K562 (cell line): ENCODE results near the gene MSANTD1. TPM values are rescaled to one million over a fixed set of nuclear protein-coding genes. Genes with fewer than 3 reads are reported as not detected.

Experiments used
- ATAC-seq: fragments of 200-7000 bp; cut with Tn5 transposase; 3 replicates; pipeline ENCODE4 v1.9.1; 2020; ENCODE audit warnings: moderate library complexity
- BruUV-seq: library from RNA; stranded (reverse); fragments of 400-500 nt; replicated peaks from 2 replicates; lab custom pipeline; 2021; lab: Mats Ljungman, UMichigan
- CTCF ChIA-PET: fragments of 300-600 bp; formaldehyde crosslinking; extraction: SDS; loops from one replicate; lab custom pipeline; 2021; ENCODE audit warnings: low intra/inter-chr PET ratio; lab: Yijun Ruan, JAX
- POLR2A ChIA-PET: fragments of 300-600, 350-650 bp; sonication (Branson Sonifier 250); formaldehyde crosslinking; extraction: SDS; loops from one replicate; lab custom pipeline; 2021; ENCODE audit warnings: antibody characterized with exemption, inconsistent platforms; lab: Yijun Ruan, JAX
- DNase-seq, 4 experiments: peaks; one replicate each; pipeline versions ENCODE4 v3.0.0 to v3.0.0-alpha.2; 2011 to 2018; ENCODE audit warnings: low spot score in 3 of 4, mixed read lengths in 3 of 4; ENCODE audit errors: extremely low read depth in 1 of 4
- FAIRE-seq: peaks from 2 replicates; lab custom pipeline; 2011; peaks lifted over from hg19 to GRCh38; lab: Jason Lieb, UNC
- H2AFZ ChIP-seq: 2 replicates; pipeline ENCODE4 v1.6.0; 2011; ENCODE audit warnings: low read depth, low read length, control low read depth, inconsistent platforms
- H3K27ac ChIP-seq: fragments of 200-600 bp; 3 replicates; pipeline ENCODE4 v1.8.0; 2011; ENCODE audit warnings: low read depth, mild to moderate bottlenecking, control low read depth, inconsistent platforms, low read length, moderate library complexity, mixed read lengths; ENCODE audit errors: extremely low read depth
- H3K27me3 ChIP-seq, 2 experiments: fragments of 300-600 bp in 1 of 2; 2 replicates in 1 of 2; 3 replicates in 1 of 2; pipeline versions ENCODE4 v1.6.0 to v1.8.0; 2011; ENCODE audit warnings: inconsistent platforms in 2 of 2, low read length in 2 of 2, mild to moderate bottlenecking in 1 of 2, mixed read lengths in 1 of 2, moderate library complexity in 1 of 2; ENCODE audit not compliant: control insufficient read depth in 2 of 2, insufficient read depth in 2 of 2
- H3K36me3 ChIP-seq: fragments of 300-600 bp; 3 replicates; pipeline ENCODE4 v1.8.0; 2011; ENCODE audit warnings: mild to moderate bottlenecking, low read length, inconsistent platforms; ENCODE audit not compliant: control insufficient read depth, insufficient read depth
- H3K4me1 ChIP-seq, 2 experiments: fragments of 200-600 bp in 1 of 2; replicated peaks in 1 of 2; 2 replicates in 1 of 2; 3 replicates in 1 of 2; pipeline versions ENCODE4 v1.5.1 to v1.8.0; 2011; ENCODE audit warnings: inconsistent platforms in 2 of 2, low read length in 2 of 2, mild to moderate bottlenecking in 1 of 2, mixed read lengths in 1 of 2, moderate library complexity in 1 of 2; ENCODE audit not compliant: control insufficient read depth in 2 of 2, insufficient read depth in 2 of 2
- H3K4me2 ChIP-seq: 2 replicates; pipeline ENCODE4 v1.6.1; 2011; ENCODE audit warnings: low read length, control low read depth, inconsistent platforms, mixed read lengths; ENCODE audit not compliant: insufficient read depth
- H3K4me3 ChIP-seq: fragments of 200-600 bp; sonication (generic), shearing (Covaris generic); 2 replicates; pipeline ENCODE4 v1.5.1; 2016; ENCODE audit warnings: control low read depth, inconsistent platforms
- H3K79me2 ChIP-seq: fragments of 200-600 bp; 3 replicates; pipeline ENCODE4 v1.8.0; 2011; ENCODE audit warnings: low read length, inconsistent platforms; ENCODE audit not compliant: control insufficient read depth, insufficient read depth
- H3K9ac ChIP-seq, 2 experiments: 2 replicates each; pipeline versions ENCODE4 v1.6.0 to v1.6.1; 2011; ENCODE audit warnings: low read depth in 2 of 2, low read length in 2 of 2, control low read depth in 1 of 2, inconsistent platforms in 1 of 2, mild to moderate bottlenecking in 1 of 2, mixed read lengths in 1 of 2; ENCODE audit not compliant: insufficient read depth in 1 of 2
- H3K9me1 ChIP-seq: one replicate; pipeline ENCODE4 v1.6.0; 2011; ENCODE audit warnings: inconsistent platforms, mild to moderate bottlenecking, low read length, moderate library complexity; ENCODE audit not compliant: control insufficient read depth, insufficient read depth
- H3K9me3 ChIP-seq: replicated peaks from 2 replicates; pipeline ENCODE4 v1.5.1; 2011; ENCODE audit warnings: low read depth, low read length, inconsistent platforms; ENCODE audit not compliant: control insufficient read depth, insufficient read depth
- H4K20me1 ChIP-seq: replicated peaks from 2 replicates; pipeline ENCODE4 v1.6.1; 2011; ENCODE audit warnings: low read length, inconsistent platforms, mixed read lengths; ENCODE audit not compliant: control insufficient read depth, insufficient read depth
- CREB5 ChIP-seq: fragments of 250-450 bp; sonication (Bioruptor Pico); IDR thresholded peaks from 2 replicates; pipeline ENCODE4 v1.5.0; 2020; ENCODE audit warnings: mild to moderate bottlenecking
- NFIC ChIP-seq: fragments of 450-650 bp; IDR thresholded peaks from 2 replicates; pipeline ENCODE4 v1.6.1; 2017; ENCODE audit warnings: mild to moderate bottlenecking, inconsistent platforms
- SMAD4 ChIP-seq: fragments of 250-450 bp; sonication (Bioruptor Pico); conservative IDR thresholded peaks from 2 replicates; pipeline ENCODE4 v1.8.0; 2021; ENCODE audit warnings: inconsistent platforms, mild to moderate bottlenecking, moderate library complexity
- ZNF644 ChIP-seq: fragments of 200-800 bp; sonication (Bioruptor generic); IDR thresholded peaks from 2 replicates; pipeline ENCODE4 v1.6.1; 2016; ENCODE audit warnings: low read depth, missing genetic modification characterization, missing compliant biosample characterization
- WGBS: fragments of 100-300 bp; shearing (Covaris generic); methylation state at CpG from one replicate; pipeline ENCODE4 v1.1.6; 2016; ENCODE audit warnings: low coverage, mixed read lengths; ENCODE audit not compliant: insufficient coverage; ENCODE audit errors: missing lambda C conversion rate; 5-methylcytosine and 5-hydroxymethylcytosine counted together
- in situ Hi-C: fragments of 300-500 bp; cut with MboI; formaldehyde crosslinking; loops from 4 replicates; pipeline ENCODE4 v1.15.0; 2018; ENCODE audit warnings: inconsistent platforms, mixed read lengths
- intact Hi-C: fragments of 100-400 bp; cut with micrococcal nuclease; formaldehyde crosslinking; loops from 2 replicates; pipeline ENCODE4 v1.14.2; 2022
- polyA plus RNA-seq, 8 experiments: library from polyadenylated mRNA; depleted of rRNA in 4 of 8; stranded (reverse) in 5 of 8; unstranded in 3 of 8; fragments of >200 nt; fragmentation: Nextera tagmentation in 2 of 8; fragmentation: Illumina TruSeq in 1 of 8; extraction: Ambion mirVana in 2 of 8; extraction: Trizol in 1 of 8; gene quantifications; 2 replicates each; pipeline versions ENCODE4 v1.2.1 to v1.2.3, GENCODE V29; 2011 to 2014; ENCODE audit warnings: inconsistent platforms in 1 of 8, missing spikeins in 1 of 8
- total RNA-seq, 7 experiments: library from RNA; depleted of rRNA in 6 of 7; stranded (reverse); fragments of >200 nt in 6 of 7; fragmentation: Illumina TruSeq in 2 of 7; extraction: Trizol in 2 of 7; gene quantifications; 2 replicates each; pipeline versions ENCODE4 v1.2.1 to v1.2.3, GENCODE V29; 2011 to 2021; ENCODE audit warnings: low replicate concordance in 1 of 7
- TF ChIP-seq, protein P1 (sequence below): fragments of 250-450 bp; sonication (Bioruptor Pico); IDR thresholded peaks from 2 replicates; pipeline ENCODE4 v1.8.0; 2022; ENCODE audit warnings: inconsistent platforms

Gene MSANTD1
- total and polyA plus RNA-seq, 9 of the 15 experiments (the other 6 are each of a cell fraction or from before 2014, with no cell fraction given), result 0.04 to 0.09 (median 0.07) TPM; not detected in 6

DNA sequence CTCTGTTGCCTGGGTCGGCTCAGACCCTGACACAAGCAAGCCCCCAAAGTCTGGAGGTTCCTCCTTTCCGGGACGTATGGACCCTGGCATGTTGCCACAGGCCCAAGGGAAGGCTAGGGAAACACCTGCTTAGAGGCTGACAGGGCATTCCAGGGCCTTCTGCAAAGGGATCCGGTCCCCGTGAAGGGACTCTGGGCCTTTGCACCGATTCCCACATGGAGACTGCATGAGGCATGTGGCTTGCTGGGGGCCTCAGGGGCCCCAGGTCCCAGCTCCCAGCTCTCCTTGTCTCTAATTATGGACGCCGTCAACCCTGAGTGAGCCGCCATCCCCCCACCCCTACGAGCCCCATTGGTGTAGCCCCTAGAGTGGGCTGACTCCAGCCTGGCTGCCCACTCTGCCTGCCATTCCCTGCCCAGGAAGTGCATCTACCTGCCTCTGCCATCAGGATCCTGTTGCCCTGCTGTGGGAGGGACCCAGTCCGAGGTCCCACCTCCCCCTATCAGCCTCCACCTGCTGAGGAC, 39.7 kb downstream of the MSANTD1 start:
- POLR2A ChIA-PET, result interaction anchor here (0.6 to 0.8 kb wide), 2 partner anchors 32 to 46 kb away, joined by 3 read pairs; no protein-coding TSS in a partner anchor
- H3K36me3 ChIP-seq, result no peaks in the 10 kb centered on the region
- H3K79me2 ChIP-seq, result 0 out of 3 replicates have a peak, but pooled peaks cover under 1% of the 10 kb centered on the region
- no peak overlapping the region for H2AFZ ChIP-seq
- CTCF ChIA-PET, result no interaction called here
- H3K27me3 ChIP-seq, result peaks cover 61 to 81% of the 10 kb centered on the region in 2 experiments
- no TSS peak for BruUV-seq
- no peak overlapping the region for H3K4me3 ChIP-seq
- H3K4me2 ChIP-seq, result no peak overlapping the region
- no peaks in the 10 kb centered on the region; the same call in none of the 2 replicates for H4K20me1 ChIP-seq
- no peaks in the 10 kb centered on the region for H3K9me3 ChIP-seq
- ATAC-seq, result no peak
- FAIRE-seq, result no peak
- 11% methylated on average over 9 of the region's 11 CpGs for WGBS
- H3K9ac ChIP-seq, result no peak overlapping the region
- no peak overlapping the region for H3K27ac ChIP-seq
- H3K4me1 ChIP-seq, result peaks cover under 1 to 35% of the 10 kb centered on the region in 2 experiments; a peak in 4 of 5 replicates
- TF ChIP-seq, protein P1, sequence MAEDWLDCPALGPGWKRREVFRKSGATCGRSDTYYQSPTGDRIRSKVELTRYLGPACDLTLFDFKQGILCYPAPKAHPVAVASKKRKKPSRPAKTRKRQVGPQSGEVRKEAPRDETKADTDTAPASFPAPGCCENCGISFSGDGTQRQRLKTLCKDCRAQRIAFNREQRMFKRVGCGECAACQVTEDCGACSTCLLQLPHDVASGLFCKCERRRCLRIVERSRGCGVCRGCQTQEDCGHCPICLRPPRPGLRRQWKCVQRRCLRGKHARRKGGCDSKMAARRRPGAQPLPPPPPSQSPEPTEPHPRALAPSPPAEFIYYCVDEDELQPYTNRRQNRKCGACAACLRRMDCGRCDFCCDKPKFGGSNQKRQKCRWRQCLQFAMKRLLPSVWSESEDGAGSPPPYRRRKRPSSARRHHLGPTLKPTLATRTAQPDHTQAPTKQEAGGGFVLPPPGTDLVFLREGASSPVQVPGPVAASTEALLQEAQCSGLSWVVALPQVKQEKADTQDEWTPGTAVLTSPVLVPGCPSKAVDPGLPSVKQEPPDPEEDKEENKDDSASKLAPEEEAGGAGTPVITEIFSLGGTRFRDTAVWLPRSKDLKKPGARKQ (CRISPR knock-in tag), result no peak
- TF ChIP-seq SMAD4 (no peak), ZNF644 (tag) (no peak), NFIC (0 out of 2 replicates have a peak, but pooled peaks have one; percentile 5), CREB5 (CRISPR knock-in tag) (no peak)
- DNase-seq, result no peak
- in situ Hi-C loops (no loop called here), intact Hi-C loops (no loop called here)
- no peaks in the 10 kb centered on the region for H3K9me1 ChIP-seq
